H4 (cell line): ENCODE data around the gene PARP4. TPM values are rescaled to one million over a fixed set of nuclear protein-coding genes. Genes with fewer than 3 reads are reported as not detected.
"Not testable (repeated sequence)": the region's sequence is repeated elsewhere in the genome, so short reads cannot be mapped to it uniquely, and the experiment has no call there.

Experiments used
- DNase-seq: peaks from one replicate; pipeline ENCODE4 v3.0.0-alpha.2; 2015; ENCODE audit warnings: low spot score
- total RNA-seq: library from RNA; depleted of rRNA; stranded (reverse); fragments of >200 nt; shearing (Covaris generic); gene quantifications from 2 replicates; pipeline ENCODE4 v1.2.3, GENCODE V29; 2014

Gene PARP4
- total RNA-seq, 1 experiment from 2014 or later, result 34.6 TPM

GRCh38 chr13:24452044-24452443 lies 60.5 kb downstream of the PARP4 start:
- no peak for DNase-seq

DNA sequence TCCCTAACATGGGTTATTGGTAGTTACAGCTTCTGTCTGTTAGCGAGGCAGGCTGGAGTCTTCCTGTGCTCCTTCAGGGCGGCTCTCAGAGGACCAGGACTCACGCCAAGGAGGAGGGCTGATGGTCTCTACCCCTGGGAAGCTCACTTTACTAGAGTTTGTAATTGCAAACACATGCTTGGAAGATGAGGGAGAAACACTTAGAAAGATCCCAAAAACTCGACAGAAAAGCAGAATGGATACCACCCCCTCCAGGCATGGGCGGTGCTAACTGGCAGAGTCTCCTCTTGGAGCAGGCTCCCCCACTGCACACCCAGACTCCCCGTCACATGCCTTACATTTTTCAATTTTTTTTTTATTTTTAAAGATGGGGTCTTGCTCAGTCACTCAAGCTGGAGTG lies 62.0 kb downstream of the PARP4 start:
- DNase-seq, result no peak

GRCh38 chr13:24444851-24445250 lies 67.7 kb downstream of the PARP4 start:
- DNase-seq, result not testable (repeated sequence)

DNA sequence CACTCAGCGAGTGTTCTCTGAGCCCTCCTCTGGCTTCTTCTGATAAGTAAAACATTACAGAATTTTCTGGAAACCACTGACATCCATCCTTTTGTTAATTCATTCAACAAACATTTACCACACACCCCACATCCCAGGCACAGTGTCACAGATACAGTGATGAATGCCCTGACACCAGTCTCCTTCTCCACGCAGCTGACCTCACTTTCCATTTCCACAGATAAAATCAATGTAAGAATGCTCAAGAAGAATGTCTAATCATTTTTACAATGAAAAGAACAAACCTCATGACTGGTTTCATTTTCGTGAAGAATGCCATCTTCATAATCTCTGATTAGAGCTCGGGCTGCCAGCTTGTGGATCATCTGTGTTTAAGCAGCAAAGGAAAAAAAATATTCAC lies 69.2 kb downstream of the PARP4 start:
- no peak for DNase-seq

- DNase-seq, result not testable (repeated sequence)
These were observed 86.5 kb downstream of the PARP4 start for GRCh38 chr13:24426045-24426444.

- peak; percentile 15 for DNase-seq
These were observed 92.9 kb downstream of the PARP4 start for GRCh38 chr13:24419668-24420067.

GRCh38 chr13:24407844-24408243 lies 104.7 kb downstream of the PARP4 start:
- DNase-seq, result no peak

- DNase-seq, result no peak
These were observed 106.1 kb downstream of the PARP4 start for GRCh38 chr13:24406524-24406923.

GRCh38 chr13:24396821-24397220 lies 115.8 kb downstream of the PARP4 start:
- no peak for DNase-seq

GRCh38 chr13:24392972-24393371 lies 119.6 kb downstream of the PARP4 start:
- no peak for DNase-seq

GRCh38 chr13:24391771-24392683 lies 120.6 kb downstream of the PARP4 start:
- not testable (repeated sequence) for DNase-seq

DNA sequence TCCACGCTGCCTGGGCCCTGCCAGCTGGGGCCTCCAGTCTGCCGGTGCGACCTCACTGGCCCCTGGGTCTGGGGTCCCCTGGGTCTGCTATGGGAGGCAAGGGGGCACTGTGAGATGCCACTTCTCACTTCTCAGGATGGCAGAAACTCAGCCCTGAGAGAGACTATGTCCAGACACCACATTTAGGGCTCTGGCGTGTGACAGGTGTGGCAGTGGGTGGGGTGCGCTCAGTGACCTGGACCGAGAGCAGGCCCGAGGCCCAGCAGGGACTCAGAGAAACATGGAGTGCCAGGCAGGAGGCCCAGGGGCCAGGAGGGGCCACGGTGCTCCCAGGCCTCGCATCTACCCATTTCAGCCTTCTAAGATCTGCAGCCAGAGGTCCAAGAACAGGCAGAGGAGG lies 121.8 kb downstream of the PARP4 start:
- not testable (repeated sequence) for DNase-seq

GRCh38 chr13:24389506-24389905 lies 123.1 kb downstream of the PARP4 start:
- no peak for DNase-seq

- not testable (repeated sequence) for DNase-seq
These were observed 123.8 kb downstream of the PARP4 start for GRCh38 chr13:24388743-24389142.

GRCh38 chr13:24386816-24387708 lies 125.5 kb downstream of the PARP4 start:
- DNase-seq, result no peak

GRCh38 chr13:24385902-24386301 lies 126.7 kb downstream of the PARP4 start:
- no peak for DNase-seq

DNA sequence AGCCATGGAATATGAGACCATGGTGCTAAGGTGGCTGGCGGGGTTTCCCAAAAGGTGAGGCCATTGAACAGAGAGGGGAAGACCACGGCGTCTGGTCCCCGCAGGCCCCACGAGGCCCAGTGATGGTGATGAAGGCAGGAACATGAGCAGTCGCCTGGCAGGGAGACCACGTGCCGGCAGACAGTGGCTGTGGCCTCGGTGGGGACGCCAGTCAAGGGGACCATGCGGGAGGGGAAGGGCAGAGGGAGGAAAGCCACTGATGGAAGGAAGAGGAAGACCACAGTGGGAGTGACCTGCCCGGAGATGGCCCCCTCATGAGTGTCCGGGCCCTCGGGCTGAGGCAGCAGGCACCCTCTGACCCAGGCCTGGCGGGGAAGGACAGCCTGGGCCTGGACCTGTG lies 127.6 kb downstream of the PARP4 start:
- DNase-seq, result not testable (repeated sequence)

- DNase-seq, result not testable (repeated sequence)
These were observed 128.5 kb downstream of the PARP4 start for GRCh38 chr13:24384091-24384490.

GRCh38 chr13:24381541-24382265 lies 130.9 kb downstream of the PARP4 start:
- DNase-seq, result no peak

- DNase-seq, result not testable (repeated sequence)
These were observed 131.7 kb downstream of the PARP4 start for GRCh38 chr13:24380881-24381280.

GRCh38 chr13:24380227-24380626 lies 132.4 kb downstream of the PARP4 start:
- DNase-seq, result not testable (repeated sequence)

GRCh38 chr13:24371273-24371672 lies 141.3 kb downstream of the PARP4 start:
- not testable (repeated sequence) for DNase-seq
